ENCODE measurements around the gene GLG1.
"Not testable (repeated sequence)": the region's sequence is repeated elsewhere in the genome, so short reads cannot be mapped to it uniquely, and the experiment has no call there.

GRCh38 chr16:74537746-74538145, 69.2 kb downstream of the GLG1 start:
- TF ChIP-seq, protein P1, sequence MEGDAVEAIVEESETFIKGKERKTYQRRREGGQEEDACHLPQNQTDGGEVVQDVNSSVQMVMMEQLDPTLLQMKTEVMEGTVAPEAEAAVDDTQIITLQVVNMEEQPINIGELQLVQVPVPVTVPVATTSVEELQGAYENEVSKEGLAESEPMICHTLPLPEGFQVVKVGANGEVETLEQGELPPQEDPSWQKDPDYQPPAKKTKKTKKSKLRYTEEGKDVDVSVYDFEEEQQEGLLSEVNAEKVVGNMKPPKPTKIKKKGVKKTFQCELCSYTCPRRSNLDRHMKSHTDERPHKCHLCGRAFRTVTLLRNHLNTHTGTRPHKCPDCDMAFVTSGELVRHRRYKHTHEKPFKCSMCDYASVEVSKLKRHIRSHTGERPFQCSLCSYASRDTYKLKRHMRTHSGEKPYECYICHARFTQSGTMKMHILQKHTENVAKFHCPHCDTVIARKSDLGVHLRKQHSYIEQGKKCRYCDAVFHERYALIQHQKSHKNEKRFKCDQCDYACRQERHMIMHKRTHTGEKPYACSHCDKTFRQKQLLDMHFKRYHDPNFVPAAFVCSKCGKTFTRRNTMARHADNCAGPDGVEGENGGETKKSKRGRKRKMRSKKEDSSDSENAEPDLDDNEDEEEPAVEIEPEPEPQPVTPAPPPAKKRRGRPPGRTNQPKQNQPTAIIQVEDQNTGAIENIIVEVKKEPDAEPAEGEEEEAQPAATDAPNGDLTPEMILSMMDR (conservative IDR thresholded peaks at IDR 0.05): not testable (repeated sequence)
- not testable (repeated sequence) for TF ChIP-seq ZFX (IDR thresholded peaks at IDR 0.05)
